ENCODE measurements around the gene TFAP2A.
A peak's percentile ranks its signal among the peaks of the same experiment; 100 is the strongest.

The TFAP2A gene

GRCh38 chr6:10368861-10369260 lies 46.0 kb downstream of the TFAP2A start:
- H3K27ac ChIP-seq (ENCODE audit: extremely low read depth, low read depth, low read length) = no peak overlapping the region
- no peaks in the 10 kb centered on the region for H3K4me1 ChIP-seq (ENCODE audit: control insufficient read depth, insufficient read depth, low read length)
- no peaks in the 10 kb centered on the region for H3K36me3 ChIP-seq (ENCODE audit: control insufficient read depth in 2 of 2, insufficient read depth in 1 of 2, low read length in 2 of 2)
- no peak overlapping the region for H3K4me3 ChIP-seq (ENCODE audit: low read depth, low read length)
- TF ChIP-seq ZEB2 (tag by site-specific recombination; IDR thresholded peaks at IDR 0.05) = no peak
- POLR2A ChIA-PET = no interaction called here
- CTCF ChIA-PET = interaction anchor here (0.7 kb wide), 2 partner anchors 10 to 18 kb away, joined by 3 read pairs; no protein-coding TSS in a partner anchor
- no peaks in the 10 kb centered on the region for H3K9me3 ChIP-seq (ENCODE audit: control insufficient read depth, insufficient read depth, low read depth, low read length)

- POLR2A ChIA-PET = no interaction called here
- H3K4me3 ChIP-seq (ENCODE audit: low read depth, low read length) = no peak overlapping the region
- no peaks in the 10 kb centered on the region for H3K9me3 ChIP-seq (ENCODE audit: control insufficient read depth, insufficient read depth, low read depth, low read length)
- CTCF ChIA-PET = no interaction called here
- H3K36me3 ChIP-seq (ENCODE audit: control insufficient read depth in 2 of 2, insufficient read depth in 1 of 2, low read length in 2 of 2) = no peaks in the 10 kb centered on the region
- no peak for TF ChIP-seq ZNF692 (tag by site-specific recombination; IDR thresholded peaks at IDR 0.05)
- no peak for TF ChIP-seq ZIC2 (tag by site-specific recombination; IDR thresholded peaks at IDR 0.05)
- TF ChIP-seq ZNF280C (tag by site-specific recombination; IDR thresholded peaks at IDR 0.05) = no peak
- no peak for TF ChIP-seq PBX3 (CRISPR knock-in tag; IDR thresholded peaks at IDR 0.05)
- H3K4me1 ChIP-seq (ENCODE audit: control insufficient read depth, insufficient read depth, low read length) = no peaks in the 10 kb centered on the region
- H3K27ac ChIP-seq (ENCODE audit: extremely low read depth, low read depth, low read length) = no peak overlapping the region
These were observed 51.0 kb downstream of the TFAP2A start for GRCh38 chr6:10363911-10364310.

GRCh38 chr6:10362300-10362699 lies 52.6 kb downstream of the TFAP2A start:
- H3K9me3 ChIP-seq (ENCODE audit: control insufficient read depth, insufficient read depth, low read depth, low read length) = no peaks in the 10 kb centered on the region
- no peak overlapping the region for H3K4me3 ChIP-seq (ENCODE audit: low read depth, low read length)
- no peak overlapping the region for H3K27ac ChIP-seq (ENCODE audit: extremely low read depth, low read depth, low read length)
- ChIA-PET POLR2A (no interaction called here), CTCF (interaction anchor here (0.6 kb wide), 1 partner anchor 412 kb away, joined by 3 read pairs; no protein-coding TSS in a partner anchor)
- TF ChIP-seq AEBP2 (tag by site-specific recombination; IDR thresholded peaks at IDR 0.05; ENCODE audit: borderline replicate concordance) = no peak
- H3K4me1 ChIP-seq (ENCODE audit: control insufficient read depth, insufficient read depth, low read length) = no peaks in the 10 kb centered on the region
- H3K36me3 ChIP-seq (ENCODE audit: control insufficient read depth in 2 of 2, insufficient read depth in 1 of 2, low read length in 2 of 2) = no peaks in the 10 kb centered on the region

GRCh38 chr6:10361428-10361827 lies 53.4 kb downstream of the TFAP2A start:
- H3K36me3 ChIP-seq (ENCODE audit: control insufficient read depth in 2 of 2, insufficient read depth in 1 of 2, low read length in 2 of 2) = no peaks in the 10 kb centered on the region
- CTCF ChIA-PET = no interaction called here
- no peak overlapping the region for H3K4me3 ChIP-seq (ENCODE audit: low read depth, low read length)
- H3K9me3 ChIP-seq (ENCODE audit: control insufficient read depth, insufficient read depth, low read depth, low read length) = no peaks in the 10 kb centered on the region
- H3K4me1 ChIP-seq (ENCODE audit: control insufficient read depth, insufficient read depth, low read length) = no peaks in the 10 kb centered on the region
- H3K27ac ChIP-seq (ENCODE audit: extremely low read depth, low read depth, low read length) = no peak overlapping the region
- POLR2A ChIA-PET = no interaction called here
- TF ChIP-seq ZNF391 (tag by site-specific recombination; IDR thresholded peaks at IDR 0.05; ENCODE audit: borderline replicate concordance, low read depth) = no peak
- TF ChIP-seq ZNF549 (tag by site-specific recombination; IDR thresholded peaks at IDR 0.05) = no peak
- TF ChIP-seq ZNF664 (tag by site-specific recombination; IDR thresholded peaks at IDR 0.05) = peak; percentile 72
- no peak for TF ChIP-seq ZNF350 (tag by site-specific recombination; IDR thresholded peaks at IDR 0.05)
- TF ChIP-seq ELK4 (IDR thresholded peaks at IDR 0.05; ENCODE audit: borderline replicate concordance, low read depth, low read length) = no peak
- TF ChIP-seq SP7 (tag by site-specific recombination; IDR thresholded peaks at IDR 0.05) = no peak
- peak; percentile 75 for TF ChIP-seq ZBTB11 (tag by site-specific recombination; conservative IDR thresholded peaks at IDR 0.05; ENCODE audit: low read depth)
- no peak for TF ChIP-seq ZNF843 (tag by site-specific recombination; IDR thresholded peaks at IDR 0.05)
- no peak for TF ChIP-seq ZSCAN30 (tag by site-specific recombination; IDR thresholded peaks at IDR 0.05)
- peak; percentile 79 for TF ChIP-seq ZNF558 (tag by site-specific recombination; IDR thresholded peaks at IDR 0.05)
- TF ChIP-seq ZNF585B (tag by site-specific recombination; IDR thresholded peaks at IDR 0.05) = no peak

Measured in HEK293 (cell line).